LNCaP clone FGC (cell line): ENCODE measurements around the gene ULBP1.
"Not testable (repeated sequence)": the region's sequence is repeated elsewhere in the genome, so short reads cannot be mapped to it uniquely, and the experiment has no call there.

Source experiments
- DNase-seq: peaks from one replicate; pipeline ENCODE4 v3.0.0-alpha.2; 2011; ENCODE audit warnings: low read depth
- H3K4me3 ChIP-seq: 2 replicates; pipeline ENCODE4 v1.5.1; 2011; ENCODE audit warnings: mild to moderate bottlenecking, low read depth, low read length, control low read depth
- TF ChIP-seq, protein P1 (sequence below): IDR thresholded peaks from 2 replicates; pipeline ENCODE4 v1.5.1; 2012; ENCODE audit warnings: mild to moderate bottlenecking; ENCODE audit not compliant: control insufficient read depth, insufficient read depth; ENCODE audit errors: extremely low read depth

ULBP1 gene

GRCh38 chr6:150008588-150008987, 44.8 kb downstream of the ULBP1 start:
- DNase-seq: no peak
- TF ChIP-seq, protein P1, sequence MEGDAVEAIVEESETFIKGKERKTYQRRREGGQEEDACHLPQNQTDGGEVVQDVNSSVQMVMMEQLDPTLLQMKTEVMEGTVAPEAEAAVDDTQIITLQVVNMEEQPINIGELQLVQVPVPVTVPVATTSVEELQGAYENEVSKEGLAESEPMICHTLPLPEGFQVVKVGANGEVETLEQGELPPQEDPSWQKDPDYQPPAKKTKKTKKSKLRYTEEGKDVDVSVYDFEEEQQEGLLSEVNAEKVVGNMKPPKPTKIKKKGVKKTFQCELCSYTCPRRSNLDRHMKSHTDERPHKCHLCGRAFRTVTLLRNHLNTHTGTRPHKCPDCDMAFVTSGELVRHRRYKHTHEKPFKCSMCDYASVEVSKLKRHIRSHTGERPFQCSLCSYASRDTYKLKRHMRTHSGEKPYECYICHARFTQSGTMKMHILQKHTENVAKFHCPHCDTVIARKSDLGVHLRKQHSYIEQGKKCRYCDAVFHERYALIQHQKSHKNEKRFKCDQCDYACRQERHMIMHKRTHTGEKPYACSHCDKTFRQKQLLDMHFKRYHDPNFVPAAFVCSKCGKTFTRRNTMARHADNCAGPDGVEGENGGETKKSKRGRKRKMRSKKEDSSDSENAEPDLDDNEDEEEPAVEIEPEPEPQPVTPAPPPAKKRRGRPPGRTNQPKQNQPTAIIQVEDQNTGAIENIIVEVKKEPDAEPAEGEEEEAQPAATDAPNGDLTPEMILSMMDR: no peak
- no peak overlapping the region for H3K4me3 ChIP-seq

DNA sequence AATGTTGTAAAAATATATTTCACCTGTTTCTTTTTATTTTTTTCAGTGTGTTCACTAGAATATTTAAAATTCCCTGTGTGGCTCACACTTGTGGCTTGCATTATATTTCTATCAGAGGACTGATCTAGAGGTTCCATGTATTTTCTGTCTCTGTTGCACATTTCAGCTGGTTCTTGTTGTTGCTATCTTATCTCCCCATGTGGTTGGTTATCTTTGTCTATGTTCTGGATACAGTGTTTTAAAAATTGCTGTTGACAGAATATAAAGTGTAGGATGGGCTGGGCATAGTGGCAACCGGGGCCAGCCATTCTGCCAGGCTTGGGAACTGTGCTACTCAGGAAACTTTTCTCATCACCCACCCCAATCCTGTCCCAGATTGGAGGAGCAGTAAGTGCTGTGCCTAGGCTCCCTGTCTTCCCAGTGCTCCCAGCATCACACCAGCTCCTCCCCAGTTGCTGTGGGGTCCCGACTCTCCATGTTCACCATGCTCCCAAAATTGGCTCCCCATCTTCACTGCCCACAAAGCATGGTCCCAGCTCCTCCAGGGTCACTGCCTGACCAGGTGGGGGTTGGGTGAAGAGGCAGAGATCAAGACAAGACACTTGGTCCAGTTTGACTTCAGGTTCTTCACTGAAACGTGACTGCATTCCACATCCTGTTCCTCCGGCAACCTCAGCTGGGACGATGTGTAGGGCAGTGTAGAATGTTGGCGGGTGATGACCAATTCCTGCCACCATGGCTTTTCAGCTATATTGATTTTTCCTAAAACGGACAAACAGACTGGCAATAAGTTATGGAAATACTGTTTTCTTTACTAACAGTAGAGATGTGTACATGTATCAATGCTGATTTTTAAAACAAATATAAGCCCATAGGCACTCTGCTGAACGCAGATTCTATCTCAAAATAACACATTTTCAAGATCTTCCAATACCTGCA, 49.4 kb downstream of the ULBP1 start:
- DNase-seq, H3K4me3 ChIP-seq: not testable (repeated sequence)

- not testable (repeated sequence) for DNase-seq, H3K4me3 ChIP-seq
Measured at GRCh38 chr6:150013785-150014622, 50.3 kb downstream of the ULBP1 start.

DNA sequence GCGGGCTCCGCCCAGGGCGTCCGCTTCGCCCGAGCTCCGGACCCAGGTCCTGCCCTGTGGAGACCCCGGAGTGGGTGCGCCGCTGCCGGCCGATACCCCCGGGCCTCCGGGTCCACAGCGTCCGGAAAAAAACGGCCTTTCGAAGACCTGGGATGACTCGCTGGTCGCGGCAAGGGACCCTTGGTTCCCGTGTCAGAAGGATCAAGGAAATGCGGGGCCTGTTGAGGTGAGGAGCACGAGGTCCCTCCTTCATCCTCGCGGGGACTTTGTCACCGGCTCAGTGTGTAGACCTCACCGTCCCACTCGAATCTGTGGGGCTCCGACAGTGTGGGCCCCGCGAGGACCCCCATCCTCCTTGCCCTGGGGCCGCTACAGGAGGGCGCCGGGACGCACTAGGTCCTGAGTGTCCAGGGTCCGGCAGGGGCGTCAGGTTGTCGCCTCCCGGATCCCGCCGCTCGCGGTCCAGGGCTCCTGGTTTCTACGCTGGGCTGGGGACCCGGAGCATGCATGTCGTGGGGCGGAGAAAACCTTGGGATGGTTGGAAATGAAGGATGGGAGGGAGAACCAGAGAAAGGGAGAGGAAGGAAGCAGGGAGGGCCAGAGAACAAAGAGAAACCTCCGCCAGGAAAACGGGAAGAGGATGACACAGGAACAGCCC, 51.0 kb downstream of the ULBP1 start:
- H3K4me3 ChIP-seq: not testable (repeated sequence)

DNA sequence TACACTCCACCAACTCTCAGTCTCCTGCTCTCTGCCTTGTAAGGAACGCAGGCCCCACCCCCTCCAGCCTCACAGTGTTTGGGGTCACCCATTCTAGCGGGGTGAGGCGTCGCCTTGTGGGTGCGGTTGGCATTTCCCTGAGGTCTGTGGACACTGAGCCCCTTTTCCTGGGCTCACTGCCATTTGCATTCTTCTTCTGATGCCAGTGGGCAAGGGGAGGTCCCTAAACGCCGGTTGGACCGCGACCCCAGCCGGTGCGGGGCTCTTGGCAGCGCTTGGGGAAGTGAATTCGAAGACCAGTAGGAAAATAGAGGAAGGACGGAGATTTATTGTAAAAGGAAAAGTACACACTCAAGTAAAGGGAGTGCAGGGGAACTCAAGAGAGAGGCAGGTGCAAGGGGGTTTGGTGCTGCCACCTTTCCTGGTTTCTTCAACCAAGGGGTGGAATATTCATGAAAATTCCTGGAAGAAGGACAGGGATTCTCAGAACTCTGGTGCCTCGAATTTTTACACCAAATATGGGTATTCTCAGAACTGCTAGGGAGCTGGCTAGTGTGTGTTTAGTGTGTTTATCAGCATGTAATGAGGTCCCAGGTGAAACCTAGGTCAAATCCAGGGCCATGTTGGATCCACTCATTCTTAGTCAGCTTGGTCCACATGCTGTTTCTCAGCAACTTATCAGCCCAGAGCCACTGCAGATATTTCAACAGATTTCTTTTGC, 51.7 kb downstream of the ULBP1 start:
- DNase-seq, H3K4me3 ChIP-seq: not testable (repeated sequence)

More for the DNA sequence above, 51.0 kb downstream of the ULBP1 start:
- not testable (repeated sequence) for DNase-seq

DNA sequence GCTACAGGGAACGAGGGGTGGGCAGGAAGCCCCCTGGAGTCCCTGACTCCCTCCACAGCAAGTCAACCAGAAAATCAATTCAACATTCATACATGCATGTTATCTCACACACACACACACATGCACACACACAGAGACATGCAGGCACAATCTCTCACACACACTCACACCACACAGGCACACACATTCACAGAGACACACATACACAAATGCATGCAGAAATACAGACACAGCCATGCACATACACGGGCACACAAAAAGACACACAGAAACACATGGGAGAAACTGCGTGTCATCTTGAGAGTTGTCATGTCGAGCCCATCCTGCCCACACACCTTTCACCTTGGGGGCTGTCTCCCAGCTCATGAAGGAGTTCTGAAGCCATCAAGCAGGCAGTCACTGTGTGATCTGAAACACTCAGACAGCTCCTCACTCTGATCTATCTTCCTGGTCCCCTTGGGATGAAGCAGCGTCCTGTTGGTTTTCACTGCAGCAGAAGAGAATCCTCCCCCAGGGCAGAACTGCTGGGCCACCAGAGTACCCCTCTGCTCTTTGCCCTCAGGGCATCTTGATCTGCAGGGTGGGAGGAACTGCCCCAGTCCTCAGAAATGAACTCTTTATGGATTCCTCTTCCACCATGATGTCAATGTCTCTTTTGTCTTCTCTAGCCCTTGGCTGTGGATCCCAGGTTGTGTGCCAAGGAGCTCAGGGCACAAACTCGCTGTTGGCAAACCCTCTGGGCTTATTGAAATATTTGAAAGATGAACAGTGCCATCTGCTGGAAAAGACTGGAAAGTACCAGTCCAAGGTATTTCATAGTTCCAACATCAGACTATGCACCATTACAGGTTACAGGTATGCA, 52.8 kb downstream of the ULBP1 start:
- DNase-seq: peak; percentile 72

GRCh38 chr6:150017186-150017521, 53.4 kb downstream of the ULBP1 start:
- not testable (repeated sequence) for H3K4me3 ChIP-seq, DNase-seq

More for the DNA sequence above, 52.8 kb downstream of the ULBP1 start:
- TF ChIP-seq, protein P1: peak; percentile 55
- no peak overlapping the region for H3K4me3 ChIP-seq

- TF ChIP-seq, protein P1: no peak
- no peak for DNase-seq
- H3K4me3 ChIP-seq: no peak overlapping the region
Measured at GRCh38 chr6:150018846-150019580, 55.3 kb downstream of the ULBP1 start.

GRCh38 chr6:150021870-150022269, 58.1 kb downstream of the ULBP1 start:
- not testable (repeated sequence) for DNase-seq, H3K4me3 ChIP-seq
